A549 (cell line): ENCODE measurements around the gene HNRNPM. TPM values are rescaled to one million over a fixed set of nuclear protein-coding genes. Genes with fewer than 3 reads are reported as not detected.

ENCODE experiments used
- ATAC-seq, 2 experiments: fragments of 200-7000 bp in 1 of 2; fragments of >200 bp in 1 of 2; cut with Nextera tagmentation in 1 of 2; cut with Tn5 transposase in 1 of 2; 3 replicates each; pipeline versions ENCODE4 v1.8.0 to v1.9.1; 2018 to 2020; ENCODE audit warnings: mild to moderate bottlenecking in 1 of 2, moderate library complexity in 1 of 2
- CTCF ChIA-PET: fragments of 300-600 bp; sonication (Branson Sonifier 250); formaldehyde crosslinking; extraction: SDS; loops from one replicate; lab custom pipeline; 2021; ENCODE audit warnings: antibody characterized with exemption, inconsistent platforms; lab: Yijun Ruan, JAX
- POLR2A ChIA-PET: fragments of 350-600 bp; formaldehyde crosslinking; extraction: SDS; loops from one replicate; lab custom pipeline; 2021; ENCODE audit warnings: antibody characterized with exemption, inconsistent platforms; lab: Yijun Ruan, JAX
- DNase-seq, 2 experiments: peaks; one replicate each; pipeline versions ENCODE4 v3.0.0 to v3.0.0-alpha.2; 2011 to 2016; ENCODE audit warnings: low read depth in 1 of 2, low spot score in 1 of 2
- FAIRE-seq: peaks from 2 replicates; lab custom pipeline; 2011; peaks lifted over from hg19 to GRCh38; lab: Jason Lieb, UNC
- H3K27ac ChIP-seq, 2 experiments: fragments of >200 bp; sonication (Bioruptor Twin); formaldehyde crosslinking; 3 replicates each; pipeline ENCODE4 v1.5.1; 2016 to 2017
- H3K4me1 ChIP-seq: fragments of >200 bp; sonication (Bioruptor Twin); formaldehyde crosslinking; 3 replicates; pipeline ENCODE4 v1.6.1; 2016
- H3K4me2 ChIP-seq: fragments of >200 bp; sonication (Bioruptor Twin); formaldehyde crosslinking; 3 replicates; pipeline ENCODE4 v1.6.1; 2016
- H3K4me3 ChIP-seq: fragments of >200 bp; sonication (Bioruptor Twin); formaldehyde crosslinking; 3 replicates; pipeline ENCODE4 v1.5.1; 2016
- H3K9me3 ChIP-seq: fragments of >200 bp; sonication (Bioruptor Twin); formaldehyde crosslinking; 3 replicates; pipeline ENCODE4 v1.6.1; 2016
- CBX2 ChIP-seq: fragments of 200-600 bp; sonication (generic); IDR thresholded peaks from 2 replicates; pipeline ENCODE4 v1.6.1; 2016; ENCODE audit warnings: low read depth, mild to moderate bottlenecking, borderline replicate concordance
- CHD2 ChIP-seq: fragments of 150-350 bp; IDR thresholded peaks from 2 replicates; pipeline ENCODE4 v1.6.1; 2014; ENCODE audit warnings: low read length; ENCODE audit not compliant: partially characterized antibody
- CTCF ChIP-seq: fragments of >200 bp; sonication (Bioruptor Twin); formaldehyde crosslinking; IDR thresholded peaks from 3 replicates; pipeline ENCODE4 v1.5.1; 2016
- EHMT2 ChIP-seq: fragments of 200-600 bp; sonication (generic); IDR thresholded peaks from 2 replicates; pipeline ENCODE4 v1.6.1; 2016; ENCODE audit warnings: antibody characterized with exemption, low read depth, mild to moderate bottlenecking, moderate library complexity
- EP300 ChIP-seq, 2 experiments: fragments of >200 bp; sonication (Bioruptor Twin); formaldehyde crosslinking; IDR thresholded peaks; 2 replicates in 1 of 2; 3 replicates in 1 of 2; pipeline ENCODE4 v1.6.1; 2016 to 2017
- HDAC2 ChIP-seq: fragments of 200-600 bp; sonication (generic); IDR thresholded peaks from 2 replicates; pipeline ENCODE4 v1.6.1; 2016
- HES2 ChIP-seq: fragments of >200 bp; sonication (Bioruptor Twin); formaldehyde crosslinking; IDR thresholded peaks from 2 replicates; pipeline ENCODE4 v1.6.1; 2016
- HMGXB4 ChIP-seq: fragments of 250-450 bp; sonication (Bioruptor Pico); IDR thresholded peaks from 2 replicates; pipeline ENCODE4 v1.5.0; 2021; ENCODE audit warnings: mild to moderate bottlenecking, moderate library complexity, borderline replicate concordance
- HOXB5 ChIP-seq: fragments of 250-450 bp; sonication (Bioruptor Pico); IDR thresholded peaks from 2 replicates; pipeline ENCODE4 v1.5.0; 2020; ENCODE audit warnings: mild to moderate bottlenecking, moderate library complexity
- KDM5A ChIP-seq: fragments of 200-600 bp; sonication (generic); IDR thresholded peaks from 2 replicates; pipeline ENCODE4 v1.6.1; 2016; ENCODE audit warnings: antibody characterized with exemption, mild to moderate bottlenecking
- MAFK ChIP-seq: fragments of 450-650 bp; IDR thresholded peaks from 2 replicates; pipeline ENCODE4 v1.6.1; 2014; ENCODE audit not compliant: partially characterized antibody
- MYC ChIP-seq: IDR thresholded peaks from 2 replicates; pipeline ENCODE4 v1.6.1; 2012; ENCODE audit warnings: mild to moderate bottlenecking, inconsistent platforms, low read length, improper control_type of control experiment, borderline replicate concordance
- POLR2A ChIP-seq: IDR thresholded peaks from 2 replicates; pipeline ENCODE4 v1.6.1; 2012; ENCODE audit warnings: mild to moderate bottlenecking, low read length
- RFX5 ChIP-seq: fragments of 450-650 bp; IDR thresholded peaks from 2 replicates; pipeline ENCODE4 v1.7.1; 2014; ENCODE audit warnings: antibody characterized with exemption, mild to moderate bottlenecking, moderate library complexity
- SREBF2 ChIP-seq: fragments of 450-650 bp; IDR thresholded peaks from 2 replicates; pipeline ENCODE4 v1.6.1; 2014; ENCODE audit warnings: mild to moderate bottlenecking, moderate library complexity
- TFCP2L1 ChIP-seq: fragments of 250-450 bp; sonication (Bioruptor Pico); IDR thresholded peaks from 2 replicates; pipeline ENCODE4 v1.5.0; 2021; ENCODE audit warnings: mild to moderate bottlenecking
- USF2 ChIP-seq: fragments of 450-650 bp; IDR thresholded peaks from 2 replicates; pipeline ENCODE4 v1.6.1; 2014; ENCODE audit warnings: antibody characterized with exemption
- WGBS: methylation state at CpG from one replicate; pipeline ENCODE4 v1.1.6; 2017; ENCODE audit errors: missing lambda C conversion rate; 5-methylcytosine and 5-hydroxymethylcytosine counted together
- polyA plus RNA-seq, 4 experiments: library from polyadenylated mRNA; depleted of rRNA in 3 of 4; stranded (reverse); fragments of >200 nt; fragmentation: RNase III in 1 of 4; extraction: RNeasy Plus Mini Kit Qiagen cat#74134 plus additional on column Dnase treatment in 1 of 4; gene quantifications; 2 replicates in 3 of 4; 3 replicates in 1 of 4; pipeline ENCODE4 v1.2.3, GENCODE V29; 2011 to 2017

Gene HNRNPM
- polyA plus RNA-seq, 2 of the 4 experiments (the other 2 are of a cell fraction) = 168 to 352 TPM

GRCh38 chr19:8398311-8398771, 46.4 kb upstream of the HNRNPM start:
- Histone ChIP-seq H3K9me3 (no peaks in the 10 kb centered on the region), H3K4me2 (no peak overlapping the region), H3K27ac (no peak overlapping the region), H3K4me1 (peaks cover 38% of the 10 kb centered on the region), H3K4me3 (no peak overlapping the region)
- TF ChIP-seq HOXB5 (CRISPR knock-in tag) = no peak
- no peak for TF ChIP-seq RFX5
- TF ChIP-seq MYC = no peak
- TF ChIP-seq EHMT2 = no peak
- no peak for TF ChIP-seq CHD2
- no peak for TF ChIP-seq HES2
- no peak for TF ChIP-seq TFCP2L1 (CRISPR knock-in tag)
- no peak for TF ChIP-seq SREBF2
- POLR2A ChIA-PET = interaction anchor here (0.9 kb wide), 1 partner anchor 34 kb away, joined by 3 read pairs; the partner anchor contains the start of gene ANGPTL4
- CTCF ChIA-PET = interaction anchor here (0.6 to 2.6 kb wide), 4 partner anchors 44 to 62 kb away, joined by 3 to 38 read pairs (median 6); no protein-coding TSS in a partner anchor
- no peak for FAIRE-seq
- WGBS = 90% methylated on average over 3 of the region's 9 CpGs
- DNase-seq = no peak
- no peak for ATAC-seq

- ChIA-PET CTCF (interaction anchor here (0.8 kb wide), 1 partner anchor 45 kb away, joined by 4 read pairs; no protein-coding TSS in a partner anchor), POLR2A (no interaction called here)
- Histone ChIP-seq H3K4me1 (peaks cover 24% of the 10 kb centered on the region), H3K4me3 (no peak overlapping the region), H3K9me3 (no peaks in the 10 kb centered on the region), H3K27ac (no peak overlapping the region), H3K4me2 (no peak overlapping the region)
- TF ChIP-seq HMGXB4 (CRISPR knock-in tag) (no peak), CTCF (no peak), RFX5 (no peak), HDAC2 (no peak), EP300 (IDR thresholded peaks at IDR 0.05) (no peak), KDM5A (no peak), CBX2 (no peak), SREBF2 (no peak), HES2 (no peak), TFCP2L1 (CRISPR knock-in tag) (no peak), USF2 (no peak), POLR2A (no peak)
- WGBS = 97% methylated on average over 32 of the region's 34 CpGs
- DNase-seq (no peak), FAIRE-seq (no peak), ATAC-seq (no peak)
Measured at GRCh38 chr19:8399681-8400188, 45.0 kb upstream of the HNRNPM start.

- Histone ChIP-seq H3K4me1 (peaks cover 8% of the 10 kb centered on the region), H3K27ac (no peak overlapping the region), H3K4me2 (no peak overlapping the region), H3K4me3 (no peak overlapping the region), H3K9me3 (no peaks in the 10 kb centered on the region)
- DNase-seq (no peak), FAIRE-seq (no peak), ATAC-seq (no peak)
- no peak for TF ChIP-seq MAFK
- ChIA-PET POLR2A (no interaction called here), CTCF (no interaction called here)
- WGBS = 100% methylated on average over 14 of the region's 21 CpGs
Measured at GRCh38 chr19:8401981-8402411, 42.8 kb upstream of the HNRNPM start.
